Omental fat pad (tissue), 4 donors: ENCODE measurements around the gene ABCC5. TPM values are rescaled to one million over a fixed set of nuclear protein-coding genes. Genes with fewer than 3 reads are reported as not detected.

Source experiments
- ATAC-seq: fragments of 150-250 bp; one replicate; pipeline ENCODE4 v1.9.1; 2016; ENCODE audit warnings: mild to moderate bottlenecking, moderate library complexity; ENCODE audit not compliant: low FRiP score
- DNase-seq: peaks from one replicate; pipeline ENCODE4 v3.0.0-alpha.2; 2019; ENCODE audit warnings: low spot score
- total RNA-seq, 4 donors: library from RNA; depleted of rRNA; stranded (reverse); fragments of >200 nt; gene quantifications; one replicate each; pipeline ENCODE4 v1.1.0, GENCODE V29; 2016
- TF ChIP-seq, protein P1 (sequence below), 3 donors: fragments of 450-650 bp; IDR thresholded peaks; one replicate each; pipeline ENCODE4 v1.5.1; 2016 to 2017; ENCODE audit warnings: antibody characterized with exemption in 3 of 3, mild to moderate bottlenecking in 3 of 3, moderate library complexity in 2 of 3

The ABCC5 gene
- 10 to 100 TPM; 19.7 to 32.0 (median 27.2) TPM for total RNA-seq

DNA sequence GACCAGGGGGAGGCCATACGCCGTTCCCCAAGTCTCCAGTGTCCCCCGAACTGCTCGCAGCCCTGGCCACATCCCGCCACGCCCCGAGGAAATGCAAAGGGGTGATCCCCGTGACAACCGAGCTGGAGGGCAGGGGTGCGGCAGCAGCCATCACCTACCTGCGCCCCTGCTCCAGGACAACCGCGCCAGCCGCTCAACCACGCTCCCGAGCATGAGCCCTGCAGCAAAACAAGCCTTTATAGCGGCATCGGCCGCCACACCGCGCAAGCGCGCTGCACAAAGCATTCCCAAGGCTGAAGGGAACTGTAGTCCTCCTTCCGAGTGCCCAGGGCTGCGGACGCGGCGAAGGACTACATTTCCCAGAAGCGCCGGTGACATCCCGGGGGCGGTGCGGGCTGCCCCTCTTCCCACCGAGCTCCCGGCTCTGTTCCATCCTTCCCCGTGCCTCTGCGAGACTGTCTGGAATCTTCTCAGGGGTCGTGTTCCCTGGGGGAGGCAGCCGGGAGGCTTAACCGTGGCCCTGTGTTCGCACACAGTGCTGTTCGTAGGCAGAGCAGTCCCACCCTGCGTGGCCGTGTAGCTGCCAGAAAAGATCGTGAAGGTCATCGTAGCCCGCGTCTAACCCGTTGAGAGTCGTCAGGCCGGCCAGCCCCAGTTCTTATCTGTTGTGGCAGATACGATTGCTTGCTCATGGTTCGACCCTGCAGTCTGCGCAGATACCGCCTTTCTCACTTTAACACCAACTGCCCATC is at the start of gene ABCC5:
Gene ABCC5 (minus strand): TSS at position 213 of the 752 bp plus-strand sequence. CDS start 3,492 bp downstream, outside the sequence.
- peak; percentile 100 for ATAC-seq
- peak; percentile 55 for DNase-seq
- TF ChIP-seq, protein P1, sequence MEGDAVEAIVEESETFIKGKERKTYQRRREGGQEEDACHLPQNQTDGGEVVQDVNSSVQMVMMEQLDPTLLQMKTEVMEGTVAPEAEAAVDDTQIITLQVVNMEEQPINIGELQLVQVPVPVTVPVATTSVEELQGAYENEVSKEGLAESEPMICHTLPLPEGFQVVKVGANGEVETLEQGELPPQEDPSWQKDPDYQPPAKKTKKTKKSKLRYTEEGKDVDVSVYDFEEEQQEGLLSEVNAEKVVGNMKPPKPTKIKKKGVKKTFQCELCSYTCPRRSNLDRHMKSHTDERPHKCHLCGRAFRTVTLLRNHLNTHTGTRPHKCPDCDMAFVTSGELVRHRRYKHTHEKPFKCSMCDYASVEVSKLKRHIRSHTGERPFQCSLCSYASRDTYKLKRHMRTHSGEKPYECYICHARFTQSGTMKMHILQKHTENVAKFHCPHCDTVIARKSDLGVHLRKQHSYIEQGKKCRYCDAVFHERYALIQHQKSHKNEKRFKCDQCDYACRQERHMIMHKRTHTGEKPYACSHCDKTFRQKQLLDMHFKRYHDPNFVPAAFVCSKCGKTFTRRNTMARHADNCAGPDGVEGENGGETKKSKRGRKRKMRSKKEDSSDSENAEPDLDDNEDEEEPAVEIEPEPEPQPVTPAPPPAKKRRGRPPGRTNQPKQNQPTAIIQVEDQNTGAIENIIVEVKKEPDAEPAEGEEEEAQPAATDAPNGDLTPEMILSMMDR (IDR thresholded peaks at IDR 0.05), result no peak

- DNase-seq (no peak), ATAC-seq (no peak)
- TF ChIP-seq, protein P1 (IDR thresholded peaks at IDR 0.05), result no peak
Observed at GRCh38 chr3:184066211-184066610, 48.5 kb upstream of the ABCC5 start.

- no peak for ATAC-seq
- no peak for DNase-seq
- TF ChIP-seq, protein P1 (IDR thresholded peaks at IDR 0.05), result no peak
Observed at GRCh38 chr3:184062637-184063036, 45.0 kb upstream of the ABCC5 start.

- no peak for DNase-seq
- ATAC-seq, result no peak
- TF ChIP-seq, protein P1 (IDR thresholded peaks at IDR 0.05), result no peak
Observed at GRCh38 chr3:184059424-184059823, 41.7 kb upstream of the ABCC5 start.

DNA sequence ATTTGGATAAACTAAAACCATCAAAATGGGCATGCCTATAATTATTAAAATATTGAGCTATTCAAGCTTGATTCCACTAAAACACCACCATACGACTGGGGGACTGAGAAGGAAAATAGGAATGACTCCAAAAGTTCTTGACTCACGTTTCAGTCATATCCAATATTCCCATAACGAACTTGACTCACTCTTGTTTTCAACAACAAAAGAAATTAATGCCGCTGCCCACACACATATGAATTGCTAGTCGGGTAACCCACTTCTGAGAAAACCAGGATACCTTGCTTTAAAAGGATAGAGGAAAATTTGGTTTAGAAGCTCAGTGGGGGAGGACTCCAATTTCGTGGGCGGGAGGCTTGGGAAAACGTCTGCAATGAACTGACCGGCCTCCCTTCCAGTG is 40.3 kb upstream of the ABCC5 start:
- TF ChIP-seq, protein P1 (IDR thresholded peaks at IDR 0.05), result no peak
- ATAC-seq, result peak; percentile 50
- no peak for DNase-seq

DNA sequence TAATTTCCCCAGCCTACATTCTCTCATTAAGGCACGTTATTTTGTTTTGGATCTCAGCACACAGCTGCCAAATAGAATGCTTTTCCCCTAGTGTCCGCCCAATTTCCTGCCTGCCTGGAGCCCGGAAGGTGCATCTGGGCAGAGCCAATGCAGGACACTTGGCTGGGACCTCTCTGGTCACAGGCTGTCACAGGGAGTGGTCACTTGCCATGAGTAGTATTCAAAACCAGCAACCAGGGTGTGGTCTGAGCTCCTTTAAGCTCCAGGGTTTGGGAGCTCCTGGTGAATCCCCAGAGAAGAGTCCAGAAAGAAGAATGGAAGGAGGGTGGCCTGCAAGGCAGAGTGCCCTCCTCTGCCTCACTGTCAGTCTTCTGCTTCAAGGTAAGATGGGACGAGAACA is 35.1 kb upstream of the ABCC5 start, which contains the start of gene HTR3C:
Gene HTR3C (plus strand): TSS at position 281 of the 400 bp plus-strand sequence. CDS start 34 bp downstream, at position 315.
- TF ChIP-seq, protein P1 (IDR thresholded peaks at IDR 0.05), result no peak
- no peak for ATAC-seq
- no peak for DNase-seq
